Measurements from ENCODE around the gene CD200.
"Not testable (repeated sequence)": the region's sequence is repeated elsewhere in the genome, so short reads cannot be mapped to it uniquely, and the experiment has no call there.

Gene CD200

DNA sequence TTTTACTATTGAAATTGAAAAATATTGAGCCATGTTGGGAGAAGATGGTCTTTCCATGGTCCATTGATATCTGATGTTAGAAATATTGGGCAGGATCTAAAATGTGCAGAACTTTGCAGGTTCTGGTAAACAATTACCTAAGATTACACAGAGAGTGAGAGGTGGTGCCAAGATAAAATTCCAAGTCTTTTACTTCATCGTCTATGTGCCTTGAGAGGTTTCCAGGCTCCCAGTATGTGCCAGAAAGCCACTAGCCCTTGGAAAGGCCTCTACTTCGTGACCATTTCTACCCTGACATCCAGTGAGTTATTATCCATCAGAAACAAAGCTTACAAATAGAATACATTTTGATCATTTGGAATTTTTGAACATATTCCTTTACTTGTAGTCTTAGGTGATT lies 27.6 kb downstream of the CD200 start:
- no peak for DNase-seq (ENCODE audit: low spot score)

DNA sequence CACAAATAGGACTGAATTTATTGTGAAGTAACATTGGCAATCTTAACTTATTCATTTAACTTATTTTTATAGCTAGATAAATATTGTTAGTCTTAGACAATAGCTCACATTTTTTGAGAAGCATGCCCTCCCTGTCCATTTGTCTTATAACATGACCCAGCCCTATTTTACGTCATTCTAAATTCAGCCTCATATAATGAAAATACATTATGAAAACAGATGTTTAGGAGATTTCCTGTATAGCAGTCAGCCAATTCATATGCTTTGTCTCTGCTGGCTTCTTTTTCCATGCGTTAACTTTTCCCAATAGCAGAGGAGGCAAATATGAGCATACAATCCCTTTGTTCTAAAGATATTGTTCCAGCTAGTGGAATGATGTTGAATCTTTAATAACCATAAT lies 29.3 kb downstream of the CD200 start:
- DNase-seq (ENCODE audit: low spot score): no peak

DNA sequence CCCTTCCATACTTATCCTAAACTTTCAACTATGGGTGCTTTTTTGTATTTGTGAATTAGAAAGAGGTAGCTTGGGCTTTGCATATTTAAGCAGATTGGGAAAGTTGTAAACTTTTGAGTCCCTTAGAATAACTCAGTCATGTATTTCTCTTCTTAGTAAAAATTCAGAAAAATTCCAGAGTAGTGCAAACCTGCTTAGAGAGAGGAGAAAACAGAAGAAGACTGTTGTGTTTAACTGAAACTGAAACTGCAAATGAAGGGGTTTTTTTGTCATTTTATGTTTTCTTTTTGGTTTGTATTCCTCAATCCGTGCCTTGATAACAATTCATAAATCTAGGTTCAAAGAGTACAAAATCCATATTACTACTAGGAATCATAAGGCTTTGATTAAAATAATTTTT lies 31.3 kb downstream of the CD200 start:
- no peak for DNase-seq (ENCODE audit: low spot score)

DNA sequence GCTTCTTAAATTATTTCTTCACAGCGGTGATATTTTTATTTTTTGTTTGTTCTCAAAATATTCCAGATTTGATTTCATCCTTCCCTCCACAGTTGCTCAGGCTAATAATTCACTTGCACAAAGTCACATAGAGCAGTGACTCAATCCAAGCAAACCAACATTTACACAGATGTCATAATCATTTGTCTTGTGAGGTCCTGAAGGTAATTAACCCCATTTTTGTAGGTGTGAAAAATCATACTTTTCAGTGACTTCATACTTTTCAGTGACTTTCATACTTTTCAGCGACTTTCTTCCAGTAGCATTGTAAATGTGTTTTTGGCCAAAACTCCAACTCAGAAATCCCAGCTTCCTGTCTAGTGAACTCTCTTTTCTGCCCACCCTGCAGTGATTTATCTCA lies 32.1 kb downstream of the CD200 start:
- DNase-seq (ENCODE audit: low spot score): no peak

DNA sequence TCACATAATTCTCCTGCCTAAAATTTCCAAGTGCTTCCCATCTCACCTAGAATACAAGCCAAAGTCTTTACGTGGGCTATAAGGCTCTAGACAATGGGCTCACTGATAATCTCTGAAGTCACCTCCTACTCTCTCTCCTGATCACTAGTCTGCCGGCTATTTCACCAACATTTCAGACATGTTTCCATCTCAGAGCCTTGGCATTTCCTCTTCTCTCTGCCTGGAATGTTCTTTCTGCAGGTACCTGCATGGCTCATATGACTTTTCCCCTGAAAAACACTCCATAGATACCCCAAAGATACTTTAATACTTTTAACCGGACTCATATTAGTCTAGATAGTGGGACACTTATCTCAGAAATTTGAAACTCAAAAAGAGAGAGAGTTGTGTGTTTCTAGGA lies 32.7 kb downstream of the CD200 start:
- no peak for DNase-seq (ENCODE audit: low spot score)

DNA sequence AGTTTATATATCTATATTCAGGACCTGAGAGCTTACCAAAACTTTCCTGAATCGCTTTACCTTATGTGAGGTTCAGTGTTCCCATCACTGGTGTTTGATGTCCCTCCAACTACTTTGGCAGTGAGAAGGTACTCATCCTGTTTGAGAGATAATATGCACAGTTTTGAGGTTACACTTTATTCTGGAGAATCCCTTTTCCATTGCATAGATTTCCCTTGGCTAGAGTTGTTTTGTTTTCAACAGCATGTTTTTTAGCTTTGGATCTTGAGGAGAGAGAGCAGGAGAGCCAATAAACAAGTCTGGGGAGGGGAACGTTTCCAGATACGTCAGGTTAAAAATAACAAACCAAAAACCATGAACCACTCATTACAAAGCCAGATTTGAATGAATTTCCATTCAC lies 33.6 kb downstream of the CD200 start:
- no peak for DNase-seq (ENCODE audit: low spot score)

DNA sequence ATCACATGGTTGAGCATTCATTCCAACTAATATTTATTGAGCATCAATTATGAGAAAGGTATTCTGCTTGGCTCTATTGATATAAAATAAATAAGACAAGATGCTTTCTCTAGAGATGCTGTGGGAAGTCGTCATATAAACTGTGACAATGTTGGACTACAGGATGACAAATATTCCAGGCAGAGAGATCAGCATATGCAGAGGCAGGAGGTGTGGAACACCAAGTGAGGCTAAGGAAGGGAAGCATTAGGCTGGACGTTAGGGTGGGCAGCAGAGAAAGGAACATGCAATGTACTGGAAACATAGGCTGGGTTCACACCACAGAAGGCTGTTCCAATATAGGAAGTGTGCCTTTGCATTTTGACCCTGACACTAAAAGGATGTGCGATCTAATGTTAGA lies 38.6 kb downstream of the CD200 start:
- DNase-seq (ENCODE audit: low spot score): no peak

DNA sequence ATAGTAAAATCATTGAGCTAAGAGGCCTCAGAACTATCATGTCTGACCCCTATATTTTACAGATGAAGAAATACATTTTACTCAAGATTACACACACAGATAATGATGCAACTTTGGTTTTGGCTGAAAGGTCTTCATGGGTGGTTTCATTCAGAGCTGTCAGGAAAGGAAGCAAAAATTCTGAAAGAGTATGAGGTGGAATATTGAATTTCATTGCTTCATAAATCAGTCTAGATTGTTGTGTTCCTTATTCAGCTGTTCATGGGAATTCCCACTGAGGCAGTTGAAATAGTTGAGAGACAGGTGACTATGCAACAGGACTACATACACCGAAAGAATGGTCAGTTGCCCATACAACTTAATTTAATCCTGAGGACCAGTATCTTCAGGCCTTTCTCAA lies 39.4 kb downstream of the CD200 start:
- no peak for DNase-seq (ENCODE audit: low spot score)

DNA sequence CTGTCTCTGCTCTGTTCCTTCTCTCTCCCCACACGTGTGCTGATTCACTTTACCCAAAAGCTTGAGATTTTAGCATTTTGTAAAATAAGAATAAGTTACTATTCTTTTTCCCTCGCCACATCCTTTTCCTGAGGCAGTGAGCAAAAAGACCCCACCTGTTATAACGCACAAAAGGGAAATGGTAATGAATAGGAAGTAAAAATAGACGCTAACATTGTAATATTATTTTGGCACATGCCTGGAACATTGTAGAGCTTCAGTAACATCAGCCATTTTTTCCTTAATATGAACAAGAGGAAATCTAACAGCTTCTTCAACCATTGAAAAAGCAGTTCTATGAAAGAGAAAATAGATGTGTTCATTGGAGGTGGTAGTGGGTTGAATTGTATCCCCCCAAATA lies 40.5 kb downstream of the CD200 start:
- DNase-seq (ENCODE audit: low spot score): no peak

DNA sequence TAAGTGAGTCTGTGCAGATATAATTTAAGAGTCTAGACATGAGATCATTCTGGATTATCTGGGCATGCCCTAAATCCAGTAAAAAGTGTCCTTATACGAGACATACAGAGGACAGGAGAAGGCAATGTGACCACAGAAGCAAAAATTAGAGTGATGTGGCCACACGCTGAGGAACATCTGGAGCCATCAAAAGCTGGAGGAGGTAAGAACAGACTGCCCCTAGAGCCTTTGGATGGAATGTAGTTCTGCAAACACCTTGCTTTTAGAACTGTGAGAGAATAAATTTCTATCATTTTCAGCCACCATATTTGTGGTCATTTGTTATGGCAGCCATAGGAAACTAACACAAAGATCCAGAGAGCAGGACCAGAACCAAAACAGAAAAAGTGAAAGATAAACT lies 41.0 kb downstream of the CD200 start:
- no peak for DNase-seq (ENCODE audit: low spot score)

DNA sequence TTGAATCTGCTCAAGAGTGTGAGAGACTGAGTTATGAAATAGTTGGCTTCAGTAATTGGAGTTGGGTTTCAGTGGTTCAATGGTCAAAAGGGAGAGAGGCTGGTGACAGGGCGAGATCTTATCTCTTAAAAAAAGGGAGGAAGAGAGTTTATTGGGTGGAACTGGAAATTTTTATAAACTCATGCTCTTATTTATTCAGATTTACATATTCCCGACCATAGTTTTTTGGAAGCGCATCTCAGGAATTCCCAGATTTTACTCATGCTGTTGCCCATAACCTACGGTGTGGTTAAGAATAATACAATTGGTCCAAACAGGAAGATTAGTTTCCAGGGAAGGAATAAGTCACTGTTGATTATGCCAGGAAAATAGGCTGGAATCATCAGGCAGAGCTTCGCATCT lies 41.4 kb downstream of the CD200 start:
- DNase-seq (ENCODE audit: low spot score): no peak

DNA sequence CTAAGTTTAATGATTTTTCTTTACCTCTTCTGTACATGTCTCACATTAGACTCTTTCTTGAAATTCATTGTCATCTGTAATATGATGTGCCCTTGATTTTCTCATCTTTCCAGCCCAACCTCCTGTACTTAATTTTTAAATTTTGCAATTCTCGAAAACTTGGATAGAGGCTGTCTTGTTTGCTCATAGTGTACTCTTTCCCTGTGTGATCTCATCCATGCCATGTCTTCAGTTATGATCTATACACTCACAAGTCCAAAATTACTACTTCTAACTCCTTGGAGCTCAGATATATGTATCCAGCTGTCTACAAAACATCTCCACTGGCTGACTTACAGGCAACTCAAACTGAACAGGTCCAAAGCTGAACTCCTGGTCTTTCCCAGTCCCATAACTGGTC lies 42.2 kb downstream of the CD200 start:
- no peak for DNase-seq (ENCODE audit: low spot score)

DNA sequence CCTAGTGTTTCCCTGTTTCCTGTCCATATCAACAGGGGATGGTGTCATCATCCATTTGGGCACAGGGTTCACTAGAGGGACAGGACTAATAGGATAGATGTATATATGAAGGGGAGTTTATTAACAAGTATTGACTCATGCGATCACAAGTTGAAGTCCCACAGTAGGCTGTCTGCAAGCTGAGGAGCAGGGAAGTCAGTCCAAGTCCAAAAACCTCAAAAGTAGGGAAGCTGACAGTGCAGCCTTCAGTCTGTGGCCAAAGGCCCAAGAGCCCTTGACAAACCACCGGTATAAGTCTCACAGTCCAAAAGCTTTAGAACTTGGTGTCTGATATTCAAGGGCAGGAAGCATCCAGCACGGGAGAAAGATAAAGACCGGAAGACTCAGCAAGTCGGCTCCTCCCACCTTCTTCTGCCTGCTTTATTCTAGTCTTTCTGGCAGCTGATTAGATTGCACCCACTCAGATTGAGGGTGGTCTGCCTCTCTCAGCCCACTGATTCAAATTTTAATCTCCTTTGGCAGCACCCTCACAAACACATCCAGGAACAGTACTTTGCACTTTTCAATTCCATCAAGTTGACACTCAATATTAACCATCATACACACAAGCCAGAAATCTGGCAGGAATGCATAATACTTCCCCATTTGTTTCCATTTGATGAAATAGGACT lies 43.4 kb downstream of the CD200 start:
- no peak for DNase-seq (ENCODE audit: low spot score)

DNA sequence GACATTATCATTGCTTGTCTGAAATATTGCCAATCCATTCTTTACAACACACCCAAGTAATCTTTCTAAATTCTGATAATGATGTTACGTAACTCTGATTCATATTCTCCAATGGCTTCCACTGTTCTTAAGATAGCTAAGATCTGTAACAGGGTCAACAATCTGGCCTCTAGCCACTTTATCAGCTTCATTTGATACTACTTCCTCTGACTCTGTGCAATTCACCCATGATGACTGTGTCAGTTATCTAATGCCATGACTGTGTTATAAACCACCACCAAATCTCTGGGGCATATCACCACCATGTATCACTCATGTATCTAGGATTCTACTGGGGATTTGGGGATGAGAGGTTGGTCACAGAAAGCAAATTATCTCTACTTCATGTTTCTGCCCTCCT lies 44.0 kb downstream of the CD200 start:
- DNase-seq (ENCODE audit: low spot score): no peak

DNA sequence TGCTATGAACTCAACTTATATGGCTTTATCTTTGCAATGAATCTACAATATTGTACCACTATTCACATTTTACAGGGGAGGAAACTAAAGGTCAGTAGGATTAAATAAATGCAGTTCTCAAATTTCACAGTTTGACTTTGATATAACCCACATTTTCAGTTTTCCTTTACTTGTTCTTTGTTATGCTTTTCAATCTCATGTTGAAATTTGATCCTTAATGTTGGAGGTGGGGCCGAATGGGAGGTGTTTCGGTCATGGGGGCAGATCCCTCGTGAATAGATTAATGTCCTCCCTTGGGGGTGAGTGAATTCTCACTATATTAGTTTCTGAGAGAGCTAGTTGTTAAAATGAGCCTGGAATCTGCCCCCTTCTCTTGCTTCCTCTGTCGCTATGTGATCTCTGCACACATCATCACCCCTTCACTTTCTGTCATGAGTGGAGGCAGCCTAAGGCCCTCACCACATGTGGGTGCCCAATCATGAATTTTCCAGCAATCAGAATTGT lies 44.7 kb downstream of the CD200 start:
- no peak for DNase-seq (ENCODE audit: low spot score)

DNA sequence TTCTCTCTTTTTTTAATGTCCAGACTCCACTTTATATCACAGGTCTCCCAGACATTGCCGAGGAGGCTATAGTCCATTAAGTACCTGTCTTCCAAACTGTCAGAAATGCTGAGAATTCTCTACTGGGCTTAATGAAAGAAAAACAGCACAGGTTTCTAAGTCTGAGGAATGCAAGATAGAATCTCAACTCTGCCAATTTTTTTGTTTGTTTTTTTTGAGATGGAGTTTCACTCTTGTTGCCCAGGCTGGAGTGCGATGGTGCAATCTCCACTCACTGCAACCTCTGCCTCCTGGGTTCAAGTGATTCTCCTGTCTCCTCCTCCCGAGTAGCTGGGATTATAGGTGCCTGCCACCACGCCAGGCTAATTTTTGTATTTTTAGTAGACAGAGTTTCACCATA lies 45.4 kb downstream of the CD200 start:
- not testable (repeated sequence) for DNase-seq (ENCODE audit: low spot score)

DNA sequence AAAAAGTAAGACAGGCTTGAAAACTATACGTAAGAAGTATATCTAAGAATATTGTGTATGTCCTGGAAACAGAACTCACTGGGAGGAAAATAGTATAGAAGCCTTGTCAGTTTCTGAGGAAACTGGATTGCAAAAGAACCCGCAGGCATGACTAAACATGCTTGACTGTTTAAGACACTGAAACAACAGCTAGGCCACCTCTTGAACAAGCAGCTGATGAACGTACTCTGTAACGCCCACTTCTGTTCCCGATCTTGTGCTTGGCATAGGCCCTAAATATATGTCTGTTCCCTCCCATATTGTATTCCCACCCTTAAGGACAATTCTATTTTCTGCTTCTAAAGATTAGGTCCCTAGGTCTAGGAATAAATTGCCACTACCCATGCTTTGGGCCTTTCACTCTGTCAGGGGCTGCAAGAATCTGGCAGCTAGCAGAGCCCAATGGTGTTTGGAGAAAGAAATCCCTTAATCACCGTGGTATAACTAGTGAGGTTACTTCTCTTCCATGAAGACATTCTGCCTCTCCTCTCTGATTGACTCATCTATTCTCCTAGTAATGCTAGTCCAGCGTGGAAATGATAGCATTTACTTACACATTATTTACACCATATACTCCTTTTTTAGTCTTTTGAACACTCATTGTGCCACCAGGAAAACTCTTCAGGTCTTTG lies 46.2 kb downstream of the CD200 start:
- DNase-seq (ENCODE audit: low spot score): no peak

DNA sequence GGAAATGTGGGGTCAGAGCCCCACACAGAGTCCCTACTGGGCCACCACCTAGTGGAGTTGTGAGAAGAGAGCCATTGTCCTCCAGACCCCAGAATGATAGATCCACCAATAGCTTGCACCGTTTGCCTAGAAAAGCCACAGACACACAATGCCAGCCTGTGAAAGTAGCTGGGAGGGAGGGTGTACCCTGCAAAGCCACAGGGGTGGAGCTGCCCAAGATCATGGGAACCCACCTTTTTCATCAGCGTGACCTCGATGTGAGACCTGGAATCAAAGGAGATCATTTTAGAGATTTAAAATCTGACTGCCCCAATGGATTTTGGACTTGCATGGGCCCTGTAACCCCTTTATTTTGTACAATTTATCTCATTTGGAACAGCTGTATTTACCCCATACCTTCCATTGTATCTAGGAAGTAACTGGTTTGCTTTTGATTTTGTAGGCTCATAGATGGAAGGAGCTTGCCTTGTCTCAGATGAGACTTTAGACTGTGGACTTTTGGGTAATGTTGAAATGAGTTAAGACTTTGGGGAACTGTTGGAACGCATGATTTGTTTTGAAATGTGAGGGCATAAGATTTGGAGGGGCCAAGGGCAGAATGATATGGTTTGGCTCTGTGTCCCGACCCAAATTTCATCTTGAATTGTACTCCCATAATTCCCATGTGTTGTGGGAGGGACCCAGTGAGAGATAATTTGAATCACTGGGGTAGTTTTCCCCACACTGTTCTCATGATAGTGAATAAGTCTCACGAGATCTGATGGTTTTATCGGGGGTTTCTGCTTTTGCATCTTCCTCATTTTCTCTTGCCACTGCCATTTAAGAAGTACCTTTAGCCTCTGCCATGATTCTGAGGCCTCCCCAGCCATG lies 49.0 kb downstream of the CD200 start:
- DNase-seq (ENCODE audit: low spot score): peak; percentile 10

DNA sequence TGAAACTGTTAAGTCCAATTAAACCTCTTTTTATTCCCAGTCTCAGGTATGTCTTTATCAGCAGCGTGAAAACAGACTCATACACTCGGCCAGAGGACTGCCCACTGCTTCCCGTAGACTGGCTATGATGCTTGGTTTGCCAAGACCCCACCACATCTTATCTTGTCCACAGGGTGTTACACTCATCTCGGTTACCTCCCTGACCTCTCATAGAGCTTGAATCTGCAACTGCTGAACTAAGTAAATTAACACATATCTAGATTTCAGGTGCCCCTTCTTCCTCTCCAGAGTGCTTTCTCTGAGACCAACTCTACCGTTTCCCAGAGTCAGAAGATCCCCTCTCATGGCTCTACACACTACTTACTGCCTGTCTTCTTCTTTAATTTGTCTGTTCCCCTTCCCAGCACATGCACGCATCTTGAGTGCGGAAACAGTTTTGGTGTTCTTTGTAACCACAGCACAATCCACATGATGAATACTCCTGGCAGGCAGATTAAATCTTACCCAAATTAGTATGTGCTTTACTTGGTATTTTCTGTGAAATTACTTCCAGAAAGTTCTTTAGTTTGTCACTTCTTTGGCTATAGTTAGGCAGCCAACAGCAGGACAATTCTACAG lies 49.7 kb downstream of the CD200 start:
- no peak for DNase-seq (ENCODE audit: low spot score)

DNA sequence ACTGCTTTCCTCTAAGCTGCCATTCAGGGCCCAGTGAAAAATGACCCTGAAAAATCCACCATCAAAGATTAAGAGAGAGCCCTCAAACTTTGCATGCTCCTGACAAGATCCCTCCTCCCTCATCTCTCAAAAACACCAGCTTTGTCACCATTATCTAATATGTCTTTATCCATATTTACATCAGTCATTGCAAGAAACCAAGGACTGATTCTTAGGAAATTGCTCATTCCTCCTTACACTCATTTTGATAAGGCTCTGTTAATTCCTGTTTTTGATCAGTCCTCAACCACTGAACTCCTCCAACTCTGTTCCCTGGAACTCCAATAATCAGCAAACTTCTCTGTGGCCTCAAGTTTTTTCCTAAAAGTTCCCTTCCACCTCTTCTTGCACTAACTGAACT lies 51.8 kb downstream of the CD200 start:
- DNase-seq (ENCODE audit: low spot score): no peak

DNA sequence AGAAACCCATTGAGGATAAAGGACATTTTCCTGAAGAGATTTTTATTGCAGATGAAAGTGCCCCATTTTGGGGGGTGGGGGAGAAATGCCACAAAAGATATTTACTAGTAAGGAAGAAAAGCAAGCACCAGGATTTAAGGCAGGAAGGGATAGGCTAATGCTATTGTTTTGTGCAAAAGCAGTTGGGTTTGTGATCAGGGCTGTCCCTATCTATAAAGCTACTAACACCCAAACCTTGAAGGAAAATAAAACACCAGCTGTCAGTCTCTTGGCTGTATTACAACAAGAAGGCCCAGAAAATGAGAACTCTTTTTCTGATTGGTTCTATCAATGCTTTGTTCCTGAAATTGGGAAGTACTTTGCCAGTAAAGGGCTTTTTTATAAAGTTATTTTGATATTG lies 56.0 kb downstream of the CD200 start:
- DNase-seq (ENCODE audit: low spot score): no peak

DNA sequence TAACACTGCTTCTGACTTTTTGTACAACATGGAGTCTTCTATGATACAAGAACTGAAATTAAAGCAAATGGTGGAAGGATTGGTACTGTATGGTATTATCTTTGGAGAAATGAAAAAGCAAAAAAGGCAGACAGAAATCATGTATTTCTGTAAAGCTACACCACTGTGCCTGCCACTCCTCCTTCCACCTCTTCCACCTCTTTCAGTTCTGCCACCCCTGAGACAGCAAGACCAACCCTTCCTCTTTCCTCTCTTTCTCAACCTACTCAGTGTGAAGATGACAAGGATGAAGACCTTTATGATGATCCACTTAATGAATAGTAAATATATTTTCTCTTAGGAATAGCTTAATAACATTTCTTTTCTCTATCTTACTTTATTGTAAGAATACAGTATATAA lies 57.0 kb downstream of the CD200 start:
- DNase-seq (ENCODE audit: low spot score): no peak

All from NAMALWA (cell line).